HFFc6 (cell line): ENCODE data around the gene MLKL. TPM values are rescaled to one million over a fixed set of nuclear protein-coding genes. Genes with fewer than 3 reads are reported as not detected.

Experiments used
- DNase-seq: peaks from one replicate; pipeline ENCODE4 v3.0.0-alpha.2; 2018
- H3K27ac Mint-ChIP-seq: 2 replicates; pipeline ENCODE4 v1.8.0; 2020; ENCODE audit warnings: mild to moderate bottlenecking, mixed read lengths
- H3K27me3 Mint-ChIP-seq: 2 replicates; pipeline ENCODE4 v1.8.0; 2021; ENCODE audit warnings: mild to moderate bottlenecking, moderate library complexity, mixed read lengths; ENCODE audit not compliant: insufficient read depth
- H3K36me3 Mint-ChIP-seq: 2 replicates; pipeline ENCODE4 v1.8.0; 2021; ENCODE audit warnings: low read depth, mixed read lengths
- H3K4me1 Mint-ChIP-seq: 2 replicates; pipeline ENCODE4 v1.8.0; 2020; ENCODE audit warnings: low read depth, mixed read lengths
- H3K4me3 Mint-ChIP-seq: 2 replicates; pipeline ENCODE4 v1.8.0; 2020; ENCODE audit warnings: mild to moderate bottlenecking, moderate library complexity, mixed read lengths
- H3K9me3 Mint-ChIP-seq: 2 replicates; pipeline ENCODE4 v1.8.0; 2020; ENCODE audit warnings: mild to moderate bottlenecking, mixed read lengths
- CTCF ChIP-seq: fragments of 200-600 bp; sonication (generic); IDR thresholded peaks from 2 replicates; pipeline ENCODE4 v1.5.0; 2021; ENCODE audit warnings: antibody characterized with exemption, mild to moderate bottlenecking
- total RNA-seq, 6 experiments: library from RNA; stranded (reverse); fragmentation: NEBNext Ultra II Directional; extraction: Animal tissue kit (Norgen Biotek cat#: 25700); gene quantifications; 2 replicates in 1 of 6; 3 replicates in 5 of 6; pipeline ENCODE4 v1.2.3, GENCODE V29; 2021

MLKL gene
- total RNA-seq, 6 experiments from 2014 or later: 10.2 to 14.8 (median 11.4) TPM

- DNase-seq: no peak
- Mint-ChIP-seq H3K27me3 (peaks cover 5% of the 10 kb centered on the region), H3K4me3 (peak overlapping the region; percentile 99; the same call in 1 of the 2 replicates), H3K36me3 (peaks cover 25% of the 10 kb centered on the region), H3K9me3 (no peaks in the 10 kb centered on the region), H3K27ac (peak overlapping the region; percentile 26; the same call in 1 of the 2 replicates), H3K4me1 (peaks cover 46% of the 10 kb centered on the region)
- TF ChIP-seq CTCF: no peak
These were observed 2.4 kb downstream of the MLKL start for GRCh38 chr16:74698222-74698621.

DNA sequence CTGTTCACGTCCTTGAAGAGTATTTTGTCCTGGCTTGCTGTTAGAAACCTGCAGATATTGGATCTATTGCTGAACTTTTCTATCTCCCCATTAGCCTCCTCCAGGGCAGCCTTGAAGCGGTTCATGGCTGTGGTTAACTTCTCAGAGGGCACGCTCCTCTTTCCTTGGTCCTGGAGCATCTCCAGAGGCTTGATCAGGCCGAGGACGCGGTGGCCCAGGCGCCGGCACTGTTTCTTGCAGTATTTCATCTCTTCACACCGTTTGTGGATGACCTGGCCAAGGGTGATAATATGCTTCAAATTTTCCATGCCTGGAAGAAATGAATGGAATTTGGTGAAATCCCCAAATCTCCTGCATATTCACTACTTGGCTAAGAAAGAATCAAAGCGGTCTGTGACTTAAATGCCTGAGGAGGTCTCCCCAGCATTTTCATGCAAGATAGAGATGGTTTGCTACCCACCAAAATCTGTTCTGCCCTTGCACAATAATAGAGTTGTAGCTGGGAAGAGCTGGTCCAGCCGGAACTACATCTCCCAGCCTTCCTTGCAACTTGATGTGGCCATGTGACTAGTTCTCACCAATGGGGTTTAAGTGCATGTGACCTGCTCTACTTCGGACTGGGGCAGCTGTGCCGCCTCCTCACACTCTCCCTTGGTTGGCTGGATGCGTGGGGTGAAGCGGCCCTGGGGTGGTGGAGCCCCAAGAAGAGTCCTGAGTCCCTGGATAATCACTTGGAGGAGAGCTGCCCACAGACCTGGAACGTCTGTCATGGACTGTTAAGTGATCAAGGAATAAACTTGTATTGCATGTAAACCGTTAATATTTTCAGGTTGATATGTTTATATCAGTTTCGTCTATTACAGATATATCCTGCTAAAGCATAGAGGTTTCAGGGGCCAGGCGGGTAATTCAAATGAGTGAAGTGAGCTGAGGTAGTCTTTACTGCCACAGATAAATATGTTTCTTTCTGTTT, 4.9 kb downstream of the MLKL start:
- Mint-ChIP-seq H3K27me3 (peaks cover 5% of the 10 kb centered on the region), H3K9me3 (no peaks in the 10 kb centered on the region), H3K27ac (peak overlapping the region; percentile 55), H3K36me3 (peaks cover 37% of the 10 kb centered on the region), H3K4me3 (peak overlapping the region; percentile 84), H3K4me1 (peaks cover 47% of the 10 kb centered on the region)
- TF ChIP-seq CTCF: no peak
- DNase-seq: peak; percentile 83

- peak overlapping the region; percentile 70 for H3K27ac Mint-ChIP-seq
- H3K4me1 Mint-ChIP-seq: peaks cover 23% of the 10 kb centered on the region
- no peak for TF ChIP-seq CTCF
- H3K4me3 Mint-ChIP-seq: no peak overlapping the region
- peaks cover 44% of the 10 kb centered on the region for H3K36me3 Mint-ChIP-seq
- peaks cover 3% of the 10 kb centered on the region; the same call in 1 of the 2 replicates for H3K27me3 Mint-ChIP-seq
- no peaks in the 10 kb centered on the region for H3K9me3 Mint-ChIP-seq
- DNase-seq: no peak
These were observed 9.4 kb downstream of the MLKL start for GRCh38 chr16:74691093-74691855.

GRCh38 chr16:74682556-74682955, 18.1 kb downstream of the MLKL start:
- TF ChIP-seq CTCF: no peak
- DNase-seq: no peak
- Mint-ChIP-seq H3K27ac (no peak overlapping the region), H3K36me3 (peaks cover 12% of the 10 kb centered on the region; the same call in 1 of the 2 replicates), H3K9me3 (no peaks in the 10 kb centered on the region), H3K4me3 (no peak overlapping the region), H3K4me1 (no peaks in the 10 kb centered on the region), H3K27me3 (no peaks in the 10 kb centered on the region; the same call in 1 of the 2 replicates)

DNA sequence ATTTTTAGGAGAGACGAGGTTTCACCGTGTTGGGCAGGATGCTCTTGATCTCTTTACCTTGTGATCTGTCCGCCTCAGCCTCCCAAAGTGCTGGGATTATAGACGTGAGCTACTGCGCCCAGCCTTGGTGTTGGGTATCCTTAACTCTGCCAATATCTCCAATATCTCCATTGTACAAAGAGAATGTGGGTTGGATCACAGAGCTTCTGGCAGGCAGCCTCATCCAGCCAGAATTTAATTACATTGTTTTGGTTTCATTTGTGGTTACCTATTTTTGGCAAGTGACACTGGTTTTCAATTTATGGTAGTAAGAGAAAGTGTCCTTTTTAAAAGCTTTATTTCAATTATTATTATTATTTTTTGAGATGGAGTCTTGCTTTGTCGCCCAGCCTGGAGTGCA, 20.0 kb downstream of the MLKL start:
- Mint-ChIP-seq H3K4me1 (no peaks in the 10 kb centered on the region), H3K27ac (no peak overlapping the region), H3K36me3 (peaks cover 9% of the 10 kb centered on the region; the same call in 1 of the 2 replicates), H3K4me3 (no peak overlapping the region), H3K9me3 (no peaks in the 10 kb centered on the region), H3K27me3 (no peaks in the 10 kb centered on the region; the same call in 1 of the 2 replicates)
- DNase-seq: no peak
- TF ChIP-seq CTCF: no peak
